Endothelial cell of umbilical vein (primary cell): ENCODE measurements around the gene KIF2B.

Source experiments
- EZH2 ChIP-seq: IDR thresholded peaks from 2 replicates; pipeline ENCODE4 v1.6.1; 2012; ENCODE audit warnings: borderline replicate concordance, low read depth, mild to moderate bottlenecking, moderate library complexity, low read length, inconsistent platforms; ENCODE audit not compliant: severe bottlenecking
- MAX ChIP-seq: IDR thresholded peaks from 2 replicates; pipeline ENCODE4 v1.6.1; 2011; ENCODE audit not compliant: insufficient read depth, insufficient read length
- POLR2A ChIP-seq: IDR thresholded peaks from 2 replicates; pipeline ENCODE4 v1.6.1; 2012; ENCODE audit warnings: low read depth, mild to moderate bottlenecking, control low read depth, low read length
- POLR2AphosphoS5 ChIP-seq: IDR thresholded peaks from 2 replicates; pipeline ENCODE4 v1.6.1; 2012; ENCODE audit warnings: low read depth, mild to moderate bottlenecking, control low read depth, low read length, moderate library complexity; ENCODE audit not compliant: insufficient read depth
- TF ChIP-seq, protein P1 (sequence below), 2 donors: IDR thresholded peaks; 1 replicate in 1 of 2; 2 replicates in 1 of 2; pipeline ENCODE4 v1.5.1; 2011; ENCODE audit warnings: low read length in 2 of 2, mild to moderate bottlenecking in 2 of 2, moderate library complexity in 2 of 2, control low read depth in 1 of 2, inconsistent platforms in 1 of 2, low read depth in 1 of 2; ENCODE audit not compliant: insufficient read depth in 1 of 2; ENCODE audit errors: extremely low read depth in 1 of 2

GRCh38 chr17:53818929-53819328 is 3.8 kb upstream of the KIF2B start:
- TF ChIP-seq, protein P1, sequence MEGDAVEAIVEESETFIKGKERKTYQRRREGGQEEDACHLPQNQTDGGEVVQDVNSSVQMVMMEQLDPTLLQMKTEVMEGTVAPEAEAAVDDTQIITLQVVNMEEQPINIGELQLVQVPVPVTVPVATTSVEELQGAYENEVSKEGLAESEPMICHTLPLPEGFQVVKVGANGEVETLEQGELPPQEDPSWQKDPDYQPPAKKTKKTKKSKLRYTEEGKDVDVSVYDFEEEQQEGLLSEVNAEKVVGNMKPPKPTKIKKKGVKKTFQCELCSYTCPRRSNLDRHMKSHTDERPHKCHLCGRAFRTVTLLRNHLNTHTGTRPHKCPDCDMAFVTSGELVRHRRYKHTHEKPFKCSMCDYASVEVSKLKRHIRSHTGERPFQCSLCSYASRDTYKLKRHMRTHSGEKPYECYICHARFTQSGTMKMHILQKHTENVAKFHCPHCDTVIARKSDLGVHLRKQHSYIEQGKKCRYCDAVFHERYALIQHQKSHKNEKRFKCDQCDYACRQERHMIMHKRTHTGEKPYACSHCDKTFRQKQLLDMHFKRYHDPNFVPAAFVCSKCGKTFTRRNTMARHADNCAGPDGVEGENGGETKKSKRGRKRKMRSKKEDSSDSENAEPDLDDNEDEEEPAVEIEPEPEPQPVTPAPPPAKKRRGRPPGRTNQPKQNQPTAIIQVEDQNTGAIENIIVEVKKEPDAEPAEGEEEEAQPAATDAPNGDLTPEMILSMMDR (IDR thresholded peaks at IDR 0.05; ENCODE audit: extremely low read depth in 1 of 2, insufficient read depth in 1 of 2, low read depth in 1 of 2, low read length in 2 of 2) = no peak
- TF ChIP-seq POLR2AphosphoS5 (no peak), MAX (no peak), EZH2 (no peak), POLR2A (no peak)
